Effector CD4-positive, alpha-beta T cell (primary cell): Measurements from ENCODE around the gene VGLL2. TPM values are rescaled to one million over a fixed set of nuclear protein-coding genes. Genes with fewer than 3 reads are reported as not detected.
"Not testable (repeated sequence)": the region's sequence is repeated elsewhere in the genome, so short reads cannot be mapped to it uniquely, and the experiment has no call there.

ENCODE experiments used
- DNase-seq: peaks from one replicate; pipeline ENCODE4 v3.0.0-alpha.2; 2020
- total RNA-seq: gene quantifications from one replicate; lab custom pipeline; 2026; lab: John Stamatoyannopoulos, UW

Gene VGLL2, protein sequence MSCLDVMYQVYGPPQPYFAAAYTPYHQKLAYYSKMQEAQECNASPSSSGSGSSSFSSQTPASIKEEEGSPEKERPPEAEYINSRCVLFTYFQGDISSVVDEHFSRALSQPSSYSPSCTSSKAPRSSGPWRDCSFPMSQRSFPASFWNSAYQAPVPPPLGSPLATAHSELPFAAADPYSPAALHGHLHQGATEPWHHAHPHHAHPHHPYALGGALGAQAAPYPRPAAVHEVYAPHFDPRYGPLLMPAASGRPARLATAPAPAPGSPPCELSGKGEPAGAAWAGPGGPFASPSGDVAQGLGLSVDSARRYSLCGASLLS
- not detected for total RNA-seq

DNA sequence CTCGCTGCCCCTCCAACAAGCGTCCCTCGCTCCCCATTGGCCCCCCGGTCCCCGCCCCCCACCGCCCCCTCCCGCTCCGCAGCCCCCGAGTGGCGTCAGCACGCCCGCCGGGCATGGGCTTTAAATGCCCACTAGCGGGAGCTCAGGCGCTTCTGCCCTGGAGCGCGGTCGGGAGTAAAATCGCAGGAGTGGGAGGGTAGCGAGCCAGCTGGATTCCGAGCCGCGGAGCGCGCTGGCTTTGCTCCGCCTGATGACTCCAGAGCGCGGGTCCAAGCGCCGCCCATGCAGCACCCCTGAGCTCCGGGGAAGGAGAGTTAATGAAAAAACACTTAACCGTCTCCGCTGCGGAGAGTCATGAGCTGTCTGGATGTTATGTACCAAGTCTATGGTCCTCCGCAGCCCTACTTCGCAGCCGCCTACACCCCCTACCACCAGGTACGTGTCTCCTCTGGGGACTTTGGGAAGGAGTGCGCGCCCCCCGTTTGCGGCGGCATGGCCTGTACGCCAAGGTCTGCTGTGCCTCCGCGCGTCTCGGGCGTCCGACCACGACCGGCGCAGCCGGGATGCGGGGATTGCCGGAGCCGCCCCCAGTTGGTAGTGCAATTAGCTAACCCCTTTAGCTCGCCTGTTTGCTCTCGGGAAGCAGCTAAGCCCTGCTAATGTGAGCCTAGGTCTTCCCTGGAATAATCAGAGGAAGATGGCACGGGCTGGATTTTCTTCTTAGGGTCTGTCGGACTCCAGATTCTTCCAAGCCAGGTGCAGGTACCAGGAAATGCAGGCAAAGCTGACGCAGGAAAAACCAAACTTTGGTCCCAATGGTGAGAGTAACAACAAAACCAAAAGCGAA is at the start of gene VGLL2:
Gene VGLL2 (plus strand): TSS at position 149 of the 847 bp plus-strand sequence. CDS start 206 bp downstream, at position 355.
- DNase-seq, result no peak

GRCh38 chr6:117222861-117223260 is 42.5 kb upstream of the VGLL2 start:
- no peak for DNase-seq

- no peak for DNase-seq
Observed at GRCh38 chr6:117226778-117227177, 38.6 kb upstream of the VGLL2 start.

DNA sequence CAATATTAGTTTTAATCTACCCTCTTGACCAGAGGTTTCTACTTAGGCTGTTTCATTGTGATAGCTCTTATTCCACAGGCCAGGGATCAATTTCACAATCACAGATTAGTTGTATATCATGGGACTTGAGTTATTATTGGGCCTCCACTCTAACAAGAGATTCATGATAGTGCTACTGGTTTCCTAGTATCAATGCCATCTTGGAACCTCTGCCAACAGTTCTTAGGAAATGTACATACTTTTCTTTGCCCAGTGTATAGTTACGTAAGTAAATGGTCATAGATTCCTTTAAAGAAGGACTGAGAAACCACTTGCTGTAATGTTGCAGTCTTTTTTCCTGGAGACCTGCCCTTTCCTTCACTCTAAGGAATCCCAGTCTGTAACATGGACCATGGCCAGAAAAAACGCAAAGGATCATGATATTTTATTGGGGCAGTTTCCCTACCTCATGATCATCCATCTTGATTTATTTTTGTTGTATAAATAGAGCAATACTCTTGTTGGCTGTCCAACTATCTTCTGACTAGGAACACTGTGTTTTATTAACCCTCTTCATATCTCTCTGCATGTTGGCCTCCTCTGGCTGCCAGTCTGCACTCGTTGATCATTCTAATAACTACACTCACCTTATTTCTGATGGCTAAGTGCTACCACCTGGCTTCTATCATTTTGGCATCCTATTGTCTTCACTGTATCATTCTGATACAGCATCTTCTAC is 38.0 kb upstream of the VGLL2 start:
- DNase-seq, result no peak

GRCh38 chr6:117228202-117228601 is 37.2 kb upstream of the VGLL2 start:
- DNase-seq, result no peak

- DNase-seq, result no peak
Observed at GRCh38 chr6:117229870-117230269, 35.5 kb upstream of the VGLL2 start.

GRCh38 chr6:117231466-117231865 is 33.9 kb upstream of the VGLL2 start:
- DNase-seq, result no peak

DNA sequence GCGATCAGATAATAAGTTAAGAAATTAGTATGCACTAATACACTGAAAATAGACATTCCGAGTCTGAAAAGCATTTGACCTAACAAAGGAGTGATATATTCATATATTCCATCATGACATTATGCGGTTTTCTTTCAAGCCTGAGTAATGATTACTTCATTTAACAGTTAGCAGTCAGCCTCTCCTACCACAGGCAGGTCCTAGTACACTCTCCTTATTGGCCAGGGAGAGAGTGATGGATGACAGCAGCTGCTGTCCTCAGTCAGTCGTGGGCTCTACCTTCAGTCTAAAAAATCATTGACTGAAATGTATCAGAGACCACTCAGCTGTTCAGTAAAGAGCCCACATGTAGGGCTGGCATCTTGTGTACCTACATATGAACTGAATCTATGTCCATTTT is 33.2 kb upstream of the VGLL2 start:
- no peak for DNase-seq

DNA sequence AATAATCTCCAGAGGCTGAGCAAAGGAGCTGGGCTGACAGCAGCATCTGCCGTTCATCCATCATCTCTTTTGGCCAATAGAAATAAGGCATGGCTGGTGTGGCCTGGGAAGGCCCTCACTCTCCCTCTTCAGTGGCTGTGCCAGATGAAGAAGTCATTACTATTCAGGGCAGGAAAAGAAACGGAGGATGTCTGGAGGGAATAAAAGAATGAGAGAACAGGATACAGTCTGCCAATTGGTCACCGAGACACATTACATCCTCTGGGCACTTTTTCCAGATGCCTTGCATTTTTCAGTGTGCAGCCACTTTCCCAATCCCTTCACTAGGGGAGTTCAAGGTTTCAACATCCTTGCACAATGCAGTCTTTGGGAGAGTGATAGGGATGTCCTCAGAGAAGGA is 32.2 kb upstream of the VGLL2 start:
- DNase-seq, result no peak

DNA sequence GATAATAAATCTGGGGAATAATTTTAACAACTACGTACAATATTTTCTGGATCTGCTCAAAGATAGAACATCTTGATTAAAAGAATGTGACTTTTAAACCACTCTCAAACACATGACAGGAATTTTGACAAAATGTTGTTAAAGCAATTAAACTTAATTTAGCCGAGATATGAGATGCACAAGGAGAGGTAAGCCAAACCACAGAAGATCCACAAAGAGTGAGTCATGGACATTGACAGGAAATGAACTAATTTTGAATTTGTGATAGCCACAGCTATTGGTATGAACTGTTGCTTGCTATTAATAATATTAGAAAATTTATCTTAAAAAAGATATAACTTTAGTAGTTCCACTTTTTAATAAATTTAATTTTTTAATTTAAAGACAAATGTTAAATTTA is 27.8 kb upstream of the VGLL2 start:
- no peak for DNase-seq

- DNase-seq, result not testable (repeated sequence)
Observed at GRCh38 chr6:117244571-117244970, 20.8 kb upstream of the VGLL2 start.

GRCh38 chr6:117244979-117245378 is 20.4 kb upstream of the VGLL2 start:
- not testable (repeated sequence) for DNase-seq

DNA sequence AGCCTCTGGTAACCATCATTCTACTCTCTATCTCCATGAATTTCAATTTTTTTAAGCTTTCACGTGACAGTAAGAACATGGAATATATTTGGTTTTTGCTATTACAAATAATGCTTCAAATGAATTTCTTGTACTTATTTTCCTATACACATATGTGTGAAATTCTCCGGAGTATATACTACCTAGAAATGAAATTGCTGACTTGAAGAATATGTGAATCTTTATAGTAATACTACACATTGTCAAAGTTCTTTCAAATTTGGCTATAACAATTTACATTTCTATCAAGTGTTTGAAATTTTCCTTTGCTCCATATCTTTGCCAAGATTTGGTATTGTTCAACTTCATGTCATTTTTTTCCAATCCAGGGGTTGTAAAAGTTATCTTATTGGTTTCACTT is 11.6 kb upstream of the VGLL2 start:
- DNase-seq, result no peak

- no peak for DNase-seq
Observed at GRCh38 chr6:117262799-117263198, 2.6 kb upstream of the VGLL2 start.

GRCh38 chr6:117263353-117263927 is 1.9 kb upstream of the VGLL2 start:
- no peak for DNase-seq

DNA sequence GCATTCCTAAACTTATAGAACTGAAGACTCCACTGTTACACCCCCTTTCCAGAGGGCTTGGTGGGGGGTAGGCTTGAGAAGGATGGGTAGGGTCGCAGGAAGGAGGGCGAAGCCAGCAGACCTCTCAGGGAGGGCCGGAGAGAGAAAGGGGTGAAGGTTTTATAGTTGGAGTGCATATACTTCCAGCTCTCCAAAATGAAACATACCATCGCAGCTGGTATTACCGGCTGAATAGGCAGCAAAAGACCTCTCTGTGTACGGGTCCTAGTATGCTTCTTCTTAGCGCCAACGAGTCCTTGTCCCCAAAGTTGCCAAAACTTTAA is 1.0 kb upstream of the VGLL2 start:
- no peak for DNase-seq

- no peak for DNase-seq
Observed at GRCh38 chr6:117264692-117265409, 507 bp upstream of the VGLL2 start.

- DNase-seq, result no peak
Observed at GRCh38 chr6:117266257-117267053, 1.1 kb downstream of the VGLL2 start.

DNA sequence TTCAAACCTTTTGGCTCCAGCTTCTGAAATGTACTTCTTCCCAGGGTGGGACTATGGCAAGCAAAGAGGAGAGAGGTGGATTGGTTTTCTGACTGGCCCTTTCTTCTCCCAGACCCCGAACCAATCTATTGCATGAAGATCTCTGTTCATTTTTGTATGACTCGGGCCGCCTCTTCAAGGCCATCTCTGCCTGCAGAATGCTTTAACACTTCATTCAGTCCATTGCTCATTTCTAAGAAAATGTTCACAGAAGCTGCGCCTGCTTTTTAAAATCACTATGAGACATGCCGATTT is 1.6 kb downstream of the VGLL2 start:
- no peak for DNase-seq

DNA sequence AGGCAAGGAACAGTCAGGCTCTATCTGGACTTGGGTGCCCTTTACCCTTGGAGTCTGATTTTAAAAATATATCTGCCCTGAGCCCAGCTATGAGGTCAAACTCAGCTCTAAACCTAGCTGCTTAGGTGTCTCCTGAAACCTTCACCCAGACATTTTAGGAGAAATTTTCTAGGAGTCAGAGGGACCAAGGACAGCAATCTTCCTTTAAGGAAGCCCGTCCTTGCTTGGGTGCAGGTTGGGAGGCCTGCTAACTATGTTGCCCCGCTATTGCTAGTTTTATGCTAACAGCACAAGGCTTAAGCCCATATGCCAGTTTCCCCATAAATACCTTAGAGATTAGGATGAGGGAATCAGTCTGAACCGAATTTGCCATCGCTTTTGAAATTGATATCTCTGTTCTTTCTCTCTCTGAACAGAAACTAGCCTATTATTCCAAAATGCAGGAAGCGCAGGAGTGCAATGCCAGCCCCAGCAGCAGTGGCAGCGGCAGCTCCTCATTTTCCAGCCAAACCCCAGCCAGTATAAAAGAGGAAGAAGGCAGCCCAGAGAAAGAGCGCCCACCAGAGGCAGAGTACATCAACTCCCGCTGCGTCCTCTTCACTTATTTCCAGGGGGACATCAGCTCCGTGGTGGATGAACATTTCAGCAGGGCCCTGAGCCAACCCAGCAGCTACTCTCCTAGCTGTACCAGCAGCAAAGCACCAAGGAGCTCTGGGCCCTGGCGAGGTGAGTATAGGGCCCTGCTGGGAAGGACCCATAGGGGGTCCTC is 2.6 kb downstream of the VGLL2 start:
- DNase-seq, result no peak

GRCh38 chr6:117268924-117269323 is 3.6 kb downstream of the VGLL2 start:
- no peak for DNase-seq
